ENCODE results near the gene EGFL6.

DNA sequence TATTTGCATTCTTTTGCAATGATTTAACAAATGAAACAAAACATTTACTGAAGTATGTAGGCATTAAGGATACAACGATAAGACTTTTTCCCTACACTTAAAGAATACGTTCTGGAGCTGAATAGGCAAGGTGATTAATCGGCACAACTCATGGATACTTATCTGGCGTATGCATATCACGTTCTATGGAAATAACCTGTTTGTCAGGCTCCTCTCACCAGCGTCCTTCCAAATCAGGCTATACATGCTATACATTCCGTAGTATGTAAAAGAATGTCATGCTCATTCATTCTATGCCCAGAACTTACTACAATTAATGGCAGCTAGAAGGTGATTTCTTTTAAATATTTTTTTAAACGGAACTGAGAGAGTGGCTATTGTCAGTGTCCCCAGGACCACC, 57.9 kb downstream of the EGFL6 start:
- TF ChIP-seq, protein P1, sequence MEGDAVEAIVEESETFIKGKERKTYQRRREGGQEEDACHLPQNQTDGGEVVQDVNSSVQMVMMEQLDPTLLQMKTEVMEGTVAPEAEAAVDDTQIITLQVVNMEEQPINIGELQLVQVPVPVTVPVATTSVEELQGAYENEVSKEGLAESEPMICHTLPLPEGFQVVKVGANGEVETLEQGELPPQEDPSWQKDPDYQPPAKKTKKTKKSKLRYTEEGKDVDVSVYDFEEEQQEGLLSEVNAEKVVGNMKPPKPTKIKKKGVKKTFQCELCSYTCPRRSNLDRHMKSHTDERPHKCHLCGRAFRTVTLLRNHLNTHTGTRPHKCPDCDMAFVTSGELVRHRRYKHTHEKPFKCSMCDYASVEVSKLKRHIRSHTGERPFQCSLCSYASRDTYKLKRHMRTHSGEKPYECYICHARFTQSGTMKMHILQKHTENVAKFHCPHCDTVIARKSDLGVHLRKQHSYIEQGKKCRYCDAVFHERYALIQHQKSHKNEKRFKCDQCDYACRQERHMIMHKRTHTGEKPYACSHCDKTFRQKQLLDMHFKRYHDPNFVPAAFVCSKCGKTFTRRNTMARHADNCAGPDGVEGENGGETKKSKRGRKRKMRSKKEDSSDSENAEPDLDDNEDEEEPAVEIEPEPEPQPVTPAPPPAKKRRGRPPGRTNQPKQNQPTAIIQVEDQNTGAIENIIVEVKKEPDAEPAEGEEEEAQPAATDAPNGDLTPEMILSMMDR (IDR thresholded peaks at IDR 0.05; ENCODE audit: low read depth, low read length, missing input control), result no peak
- TF ChIP-seq, protein P2, sequence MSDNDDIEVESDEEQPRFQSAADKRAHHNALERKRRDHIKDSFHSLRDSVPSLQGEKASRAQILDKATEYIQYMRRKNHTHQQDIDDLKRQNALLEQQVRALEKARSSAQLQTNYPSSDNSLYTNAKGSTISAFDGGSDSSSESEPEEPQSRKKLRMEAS (IDR thresholded peaks at IDR 0.05), result no peak
- TF ChIP-seq, protein P3, sequence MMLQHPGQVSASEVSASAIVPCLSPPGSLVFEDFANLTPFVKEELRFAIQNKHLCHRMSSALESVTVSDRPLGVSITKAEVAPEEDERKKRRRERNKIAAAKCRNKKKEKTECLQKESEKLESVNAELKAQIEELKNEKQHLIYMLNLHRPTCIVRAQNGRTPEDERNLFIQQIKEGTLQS (IDR thresholded peaks at IDR 0.05), result no peak
- no peak for TF ChIP-seq RXRA (IDR thresholded peaks at IDR 0.05)
- no peak for TF ChIP-seq YY1 (IDR thresholded peaks at IDR 0.05)
- TF ChIP-seq JUND (IDR thresholded peaks at IDR 0.05), result no peak
- TF ChIP-seq RAD21 (IDR thresholded peaks at IDR 0.05), result no peak
- TF ChIP-seq, protein P4, sequence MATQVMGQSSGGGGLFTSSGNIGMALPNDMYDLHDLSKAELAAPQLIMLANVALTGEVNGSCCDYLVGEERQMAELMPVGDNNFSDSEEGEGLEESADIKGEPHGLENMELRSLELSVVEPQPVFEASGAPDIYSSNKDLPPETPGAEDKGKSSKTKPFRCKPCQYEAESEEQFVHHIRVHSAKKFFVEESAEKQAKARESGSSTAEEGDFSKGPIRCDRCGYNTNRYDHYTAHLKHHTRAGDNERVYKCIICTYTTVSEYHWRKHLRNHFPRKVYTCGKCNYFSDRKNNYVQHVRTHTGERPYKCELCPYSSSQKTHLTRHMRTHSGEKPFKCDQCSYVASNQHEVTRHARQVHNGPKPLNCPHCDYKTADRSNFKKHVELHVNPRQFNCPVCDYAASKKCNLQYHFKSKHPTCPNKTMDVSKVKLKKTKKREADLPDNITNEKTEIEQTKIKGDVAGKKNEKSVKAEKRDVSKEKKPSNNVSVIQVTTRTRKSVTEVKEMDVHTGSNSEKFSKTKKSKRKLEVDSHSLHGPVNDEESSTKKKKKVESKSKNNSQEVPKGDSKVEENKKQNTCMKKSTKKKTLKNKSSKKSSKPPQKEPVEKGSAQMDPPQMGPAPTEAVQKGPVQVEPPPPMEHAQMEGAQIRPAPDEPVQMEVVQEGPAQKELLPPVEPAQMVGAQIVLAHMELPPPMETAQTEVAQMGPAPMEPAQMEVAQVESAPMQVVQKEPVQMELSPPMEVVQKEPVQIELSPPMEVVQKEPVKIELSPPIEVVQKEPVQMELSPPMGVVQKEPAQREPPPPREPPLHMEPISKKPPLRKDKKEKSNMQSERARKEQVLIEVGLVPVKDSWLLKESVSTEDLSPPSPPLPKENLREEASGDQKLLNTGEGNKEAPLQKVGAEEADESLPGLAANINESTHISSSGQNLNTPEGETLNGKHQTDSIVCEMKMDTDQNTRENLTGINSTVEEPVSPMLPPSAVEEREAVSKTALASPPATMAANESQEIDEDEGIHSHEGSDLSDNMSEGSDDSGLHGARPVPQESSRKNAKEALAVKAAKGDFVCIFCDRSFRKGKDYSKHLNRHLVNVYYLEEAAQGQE (IDR thresholded peaks at IDR 0.05), result no peak
- TF ChIP-seq, protein P5, sequence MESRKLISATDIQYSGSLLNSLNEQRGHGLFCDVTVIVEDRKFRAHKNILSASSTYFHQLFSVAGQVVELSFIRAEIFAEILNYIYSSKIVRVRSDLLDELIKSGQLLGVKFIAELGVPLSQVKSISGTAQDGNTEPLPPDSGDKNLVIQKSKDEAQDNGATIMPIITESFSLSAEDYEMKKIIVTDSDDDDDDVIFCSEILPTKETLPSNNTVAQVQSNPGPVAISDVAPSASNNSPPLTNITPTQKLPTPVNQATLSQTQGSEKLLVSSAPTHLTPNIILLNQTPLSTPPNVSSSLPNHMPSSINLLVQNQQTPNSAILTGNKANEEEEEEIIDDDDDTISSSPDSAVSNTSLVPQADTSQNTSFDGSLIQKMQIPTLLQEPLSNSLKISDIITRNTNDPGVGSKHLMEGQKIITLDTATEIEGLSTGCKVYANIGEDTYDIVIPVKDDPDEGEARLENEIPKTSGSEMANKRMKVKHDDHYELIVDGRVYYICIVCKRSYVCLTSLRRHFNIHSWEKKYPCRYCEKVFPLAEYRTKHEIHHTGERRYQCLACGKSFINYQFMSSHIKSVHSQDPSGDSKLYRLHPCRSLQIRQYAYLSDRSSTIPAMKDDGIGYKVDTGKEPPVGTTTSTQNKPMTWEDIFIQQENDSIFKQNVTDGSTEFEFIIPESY (IDR thresholded peaks at IDR 0.05), result no peak
- TF ChIP-seq TAF1 (conservative IDR thresholded peaks at IDR 0.05), result no peak
